Hepatocyte (in vitro differentiated cells): Measurements from ENCODE around the gene UVSSA.

Experiments
- EZH2 ChIP-seq: fragments of 200-600 bp; sonication (generic); IDR thresholded peaks from 2 replicates; pipeline ENCODE4 v1.6.1; 2016; ENCODE audit warnings: antibody characterized with exemption, mild to moderate bottlenecking, borderline replicate concordance
- TF ChIP-seq, protein P1 (sequence below): fragments of 200-600 bp; sonication (generic); IDR thresholded peaks from 2 replicates; pipeline ENCODE4 v1.5.1; 2016; ENCODE audit warnings: antibody characterized with exemption, mild to moderate bottlenecking; ENCODE audit not compliant: poor library complexity

DNA sequence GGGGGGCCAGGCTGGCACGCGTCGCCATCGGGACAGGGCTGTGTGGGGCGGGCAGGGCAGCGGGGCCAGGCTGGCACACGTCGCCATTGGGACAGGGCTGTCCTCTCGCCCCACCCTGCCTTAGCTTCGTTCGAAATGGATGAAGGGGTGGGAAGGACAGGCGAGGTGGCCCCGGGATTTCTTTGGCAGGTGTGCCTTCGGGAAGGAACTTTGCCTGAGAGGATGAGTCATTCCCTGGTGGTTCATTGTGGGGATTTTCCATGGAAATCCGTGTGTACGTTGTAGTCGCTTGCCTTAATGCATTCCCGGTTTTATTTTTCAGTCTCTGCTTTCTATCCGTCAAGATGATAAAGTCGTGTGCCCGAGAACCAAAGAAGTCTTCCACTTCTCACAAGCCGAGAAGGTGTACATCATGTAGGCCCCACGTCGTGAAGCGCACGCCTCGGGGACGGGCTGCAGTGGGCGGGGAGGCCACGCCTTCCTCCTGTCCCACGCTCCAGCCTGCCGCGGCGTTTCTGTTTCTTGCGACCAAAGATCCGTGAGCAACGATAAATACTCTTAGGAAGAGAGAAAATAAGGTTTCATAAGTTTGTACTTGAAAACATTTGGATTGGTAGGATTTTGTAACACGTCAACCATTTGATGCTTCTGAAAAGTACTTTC, 8.1 kb upstream of the UVSSA start:
- TF ChIP-seq, protein P1, sequence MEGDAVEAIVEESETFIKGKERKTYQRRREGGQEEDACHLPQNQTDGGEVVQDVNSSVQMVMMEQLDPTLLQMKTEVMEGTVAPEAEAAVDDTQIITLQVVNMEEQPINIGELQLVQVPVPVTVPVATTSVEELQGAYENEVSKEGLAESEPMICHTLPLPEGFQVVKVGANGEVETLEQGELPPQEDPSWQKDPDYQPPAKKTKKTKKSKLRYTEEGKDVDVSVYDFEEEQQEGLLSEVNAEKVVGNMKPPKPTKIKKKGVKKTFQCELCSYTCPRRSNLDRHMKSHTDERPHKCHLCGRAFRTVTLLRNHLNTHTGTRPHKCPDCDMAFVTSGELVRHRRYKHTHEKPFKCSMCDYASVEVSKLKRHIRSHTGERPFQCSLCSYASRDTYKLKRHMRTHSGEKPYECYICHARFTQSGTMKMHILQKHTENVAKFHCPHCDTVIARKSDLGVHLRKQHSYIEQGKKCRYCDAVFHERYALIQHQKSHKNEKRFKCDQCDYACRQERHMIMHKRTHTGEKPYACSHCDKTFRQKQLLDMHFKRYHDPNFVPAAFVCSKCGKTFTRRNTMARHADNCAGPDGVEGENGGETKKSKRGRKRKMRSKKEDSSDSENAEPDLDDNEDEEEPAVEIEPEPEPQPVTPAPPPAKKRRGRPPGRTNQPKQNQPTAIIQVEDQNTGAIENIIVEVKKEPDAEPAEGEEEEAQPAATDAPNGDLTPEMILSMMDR, result no peak
- no peak for TF ChIP-seq EZH2
